SU-DHL-6 (cell line): ENCODE results near the gene ACSF3.
"Not testable (repeated sequence)": the region's sequence is repeated elsewhere in the genome, so short reads cannot be mapped to it uniquely, and the experiment has no call there.

Experiments used
- H2AFZ ChIP-seq: fragments of 200-600 bp; sonication (generic); 2 replicates; pipeline ENCODE4 v1.6.1; 2014; ENCODE audit warnings: low read depth, mild to moderate bottlenecking, moderate library complexity, mixed read lengths, antibody characterized with exemption, low read length; ENCODE audit not compliant: severe bottlenecking
- H3F3A ChIP-seq: fragments of 200-600 bp; shearing (Covaris generic); 2 replicates; pipeline ENCODE4 v1.6.0; 2016; ENCODE audit warnings: antibody characterized with exemption, mild to moderate bottlenecking; ENCODE audit not compliant: insufficient read depth
- H3K27ac ChIP-seq: fragments of 200-600 bp; sonication (generic); 2 replicates; pipeline ENCODE4 v1.5.1; 2016; ENCODE audit warnings: low read depth, mild to moderate bottlenecking, low read length, moderate library complexity, mixed read lengths
- H3K27me3 ChIP-seq: fragments of 200-600 bp; sonication (generic), shearing (Covaris generic); 2 replicates; pipeline ENCODE4 v1.6.0; 2014; ENCODE audit warnings: mild to moderate bottlenecking, low read length
- H3K36me3 ChIP-seq: fragments of 200-600 bp; sonication (generic); 2 replicates; pipeline ENCODE4 v1.6.1; 2014; ENCODE audit warnings: mild to moderate bottlenecking, low read length, mixed read lengths
- H3K4me2 ChIP-seq: fragments of 300-600, 200-600 bp; shearing (Covaris generic), sonication (generic); 2 replicates; pipeline ENCODE4 v1.6.0; 2014; ENCODE audit warnings: low read length, low read depth, mild to moderate bottlenecking; ENCODE audit not compliant: poor library complexity, severe bottlenecking
- H3K4me3 ChIP-seq: fragments of 200-600 bp; sonication (generic); 2 replicates; pipeline ENCODE4 v1.5.1; 2014; ENCODE audit warnings: antibody characterized with exemption, low read length, mild to moderate bottlenecking, mixed read lengths; ENCODE audit not compliant: insufficient read depth, poor library complexity, severe bottlenecking
- H3K79me2 ChIP-seq: fragments of 200-600 bp; sonication (generic); 2 replicates; pipeline ENCODE4 v1.6.1; 2014; ENCODE audit warnings: mild to moderate bottlenecking, low read length, moderate library complexity; ENCODE audit not compliant: insufficient read depth
- H3K9ac ChIP-seq: fragments of 200-600 bp; sonication (generic); 2 replicates; pipeline ENCODE4 v1.7.0; 2014; ENCODE audit warnings: mild to moderate bottlenecking, low read length
- H3K9me2 ChIP-seq: fragments of 200-600 bp; sonication (generic); replicated peaks from 2 replicates; pipeline ENCODE4 v1.6.1; 2014; ENCODE audit warnings: low read length; ENCODE audit not compliant: insufficient read depth
- H3K9me3 ChIP-seq: fragments of 200-600 bp; sonication (generic); 2 replicates; pipeline ENCODE4 v1.6.1; 2014; ENCODE audit warnings: low read length, mixed read lengths; ENCODE audit not compliant: insufficient read depth
- H4K20me1 ChIP-seq: fragments of 200-600 bp; sonication (generic); 2 replicates; pipeline ENCODE4 v1.6.1; 2014; ENCODE audit warnings: low read depth, mild to moderate bottlenecking, antibody characterized with exemption, low read length, moderate library complexity, mixed read lengths
- EZH2phosphoT487 ChIP-seq: fragments of 200-600 bp; sonication (generic), shearing (Covaris generic); conservative IDR thresholded peaks from 2 replicates; pipeline ENCODE4 v1.6.1; 2018; ENCODE audit warnings: mild to moderate bottlenecking, antibody characterized with exemption, low read length, moderate library complexity, mixed read lengths
- TF ChIP-seq, protein P1 (sequence below): fragments of 200-600 bp; sonication (generic); IDR thresholded peaks from one replicate; pipeline ENCODE4 v1.5.1; 2017; ENCODE audit warnings: antibody characterized with exemption, mild to moderate bottlenecking, low read length, moderate library complexity; ENCODE audit not compliant: insufficient read depth, poor library complexity, severe bottlenecking

ACSF3 gene

GRCh38 chr16:89163297-89163696 lies 69.6 kb downstream of the ACSF3 start:
- Histone ChIP-seq H3K9me2 (no peaks in the 10 kb centered on the region), H3K79me2 (no peaks in the 10 kb centered on the region), H3K4me3 (no peak overlapping the region), H4K20me1 (no peaks in the 10 kb centered on the region), H3K4me2 (no peak overlapping the region), H3K36me3 (no peaks in the 10 kb centered on the region), H3K9me3 (no peaks in the 10 kb centered on the region), H3K27me3 (no peaks in the 10 kb centered on the region), H3K9ac (no peak overlapping the region), H3F3A (no peaks in the 10 kb centered on the region; the same call in 1 of the 2 replicates), H3K27ac (no peak overlapping the region), H2AFZ (no peak overlapping the region)
- TF ChIP-seq, protein P1, sequence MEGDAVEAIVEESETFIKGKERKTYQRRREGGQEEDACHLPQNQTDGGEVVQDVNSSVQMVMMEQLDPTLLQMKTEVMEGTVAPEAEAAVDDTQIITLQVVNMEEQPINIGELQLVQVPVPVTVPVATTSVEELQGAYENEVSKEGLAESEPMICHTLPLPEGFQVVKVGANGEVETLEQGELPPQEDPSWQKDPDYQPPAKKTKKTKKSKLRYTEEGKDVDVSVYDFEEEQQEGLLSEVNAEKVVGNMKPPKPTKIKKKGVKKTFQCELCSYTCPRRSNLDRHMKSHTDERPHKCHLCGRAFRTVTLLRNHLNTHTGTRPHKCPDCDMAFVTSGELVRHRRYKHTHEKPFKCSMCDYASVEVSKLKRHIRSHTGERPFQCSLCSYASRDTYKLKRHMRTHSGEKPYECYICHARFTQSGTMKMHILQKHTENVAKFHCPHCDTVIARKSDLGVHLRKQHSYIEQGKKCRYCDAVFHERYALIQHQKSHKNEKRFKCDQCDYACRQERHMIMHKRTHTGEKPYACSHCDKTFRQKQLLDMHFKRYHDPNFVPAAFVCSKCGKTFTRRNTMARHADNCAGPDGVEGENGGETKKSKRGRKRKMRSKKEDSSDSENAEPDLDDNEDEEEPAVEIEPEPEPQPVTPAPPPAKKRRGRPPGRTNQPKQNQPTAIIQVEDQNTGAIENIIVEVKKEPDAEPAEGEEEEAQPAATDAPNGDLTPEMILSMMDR = no peak
- no peak for TF ChIP-seq EZH2phosphoT487

DNA sequence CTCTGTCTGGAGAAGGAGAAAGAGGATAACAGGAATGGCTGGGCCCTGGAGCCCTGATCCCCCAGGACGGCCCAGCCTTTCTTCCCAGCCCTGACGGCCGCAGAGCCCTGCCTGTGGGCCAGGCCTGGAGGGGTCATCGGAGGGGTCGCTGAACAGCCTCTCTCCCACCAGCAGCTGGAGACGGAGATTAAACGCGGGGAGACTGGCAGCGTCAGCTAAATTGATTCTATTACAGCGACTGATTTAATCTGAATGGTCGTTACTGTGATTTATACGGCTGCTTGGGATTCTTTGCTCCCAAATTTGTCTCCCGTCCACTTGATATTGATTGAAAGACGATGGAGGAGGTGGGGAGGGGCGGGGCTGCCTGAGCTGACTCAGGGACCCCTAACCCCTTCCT lies 70.8 kb downstream of the ACSF3 start:
- H3K79me2 ChIP-seq = no peaks in the 10 kb centered on the region
- H3F3A ChIP-seq = no peaks in the 10 kb centered on the region
- H3K27me3 ChIP-seq = no peaks in the 10 kb centered on the region
- H3K36me3 ChIP-seq = no peaks in the 10 kb centered on the region
- H3K9me2 ChIP-seq = no peaks in the 10 kb centered on the region
- H3K4me2 ChIP-seq = no peak overlapping the region
- no peaks in the 10 kb centered on the region for H3K9me3 ChIP-seq
- H3K4me3 ChIP-seq = no peak overlapping the region
- H4K20me1 ChIP-seq = no peaks in the 10 kb centered on the region
- no peak overlapping the region for H3K27ac ChIP-seq
- no peak overlapping the region for H3K9ac ChIP-seq
- no peak for TF ChIP-seq EZH2phosphoT487
- TF ChIP-seq, protein P1 = no peak
- H2AFZ ChIP-seq = no peak overlapping the region

DNA sequence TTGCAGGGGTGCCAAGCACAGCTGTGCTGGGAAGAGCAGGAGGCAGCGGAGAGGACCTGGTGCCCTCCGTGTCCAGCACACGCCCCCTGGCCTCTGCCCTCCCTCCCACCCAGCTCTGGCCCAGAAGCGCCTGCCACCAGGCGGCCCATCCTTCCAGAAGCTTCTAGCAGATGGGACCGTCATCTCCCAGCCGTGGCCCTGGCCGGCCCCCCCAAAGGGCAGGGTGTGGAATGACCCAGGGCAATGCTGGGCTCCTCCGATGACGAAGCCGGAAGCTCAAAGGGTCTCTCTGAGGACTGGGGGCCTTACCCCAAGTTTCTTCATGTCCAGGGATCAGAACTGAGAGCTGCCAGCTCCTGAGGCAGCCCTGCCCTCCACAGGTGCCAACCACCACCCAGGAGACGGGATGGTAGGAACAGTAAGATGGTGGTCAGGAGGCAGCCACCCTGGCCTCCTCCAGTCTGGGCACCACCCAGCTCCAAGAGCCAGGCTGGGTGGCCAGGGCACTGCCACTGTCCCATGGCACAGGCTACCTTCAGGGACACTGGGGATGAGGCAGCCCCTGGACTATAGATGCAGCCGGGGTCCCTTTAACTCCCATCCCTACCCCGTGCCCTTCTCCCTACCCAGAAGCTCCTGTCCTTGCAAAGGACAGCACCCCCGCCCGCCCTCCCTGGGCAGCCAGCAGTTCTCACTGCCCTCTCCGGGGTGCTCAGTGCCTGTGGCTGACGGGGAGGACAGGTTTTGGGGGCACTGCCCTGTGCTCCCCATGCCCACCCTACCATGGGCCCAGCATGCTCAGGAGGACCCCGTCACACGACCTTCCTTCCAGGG lies 71.4 kb downstream of the ACSF3 start:
- Histone ChIP-seq H3F3A (no peaks in the 10 kb centered on the region), H3K9me2 (no peaks in the 10 kb centered on the region), H3K4me3 (no peak overlapping the region), H3K4me2 (no peak overlapping the region), H2AFZ (no peak overlapping the region), H3K79me2 (no peaks in the 10 kb centered on the region), H3K36me3 (no peaks in the 10 kb centered on the region), H3K27me3 (no peaks in the 10 kb centered on the region), H3K27ac (no peak overlapping the region), H3K9ac (no peak overlapping the region), H4K20me1 (no peaks in the 10 kb centered on the region), H3K9me3 (no peaks in the 10 kb centered on the region)
- TF ChIP-seq, protein P1 = no peak
- no peak for TF ChIP-seq EZH2phosphoT487

- H3K9me3 ChIP-seq, H3K79me2 ChIP-seq, H3K4me2 ChIP-seq, H3K27ac ChIP-seq, H3F3A ChIP-seq, H3K27me3 ChIP-seq, H4K20me1 ChIP-seq, H3K4me3 ChIP-seq, H3K36me3 ChIP-seq, H3K9me2 ChIP-seq, H3K9ac ChIP-seq, H2AFZ ChIP-seq: not testable (repeated sequence)
Observed at GRCh38 chr16:89165681-89165979, 72.0 kb downstream of the ACSF3 start.
